Measurements from ENCODE around the gene ABCB8.

GRCh38 chr7:151094675-151095074 lies 66.4 kb downstream of the ABCB8 start:
- TF ChIP-seq ELF4 (IDR thresholded peaks at IDR 0.05) (no peak), BHLHE40 (IDR thresholded peaks at IDR 0.05; ENCODE audit: borderline replicate concordance) (no peak), CTBP1 (IDR thresholded peaks at IDR 0.05; ENCODE audit: borderline replicate concordance) (no peak), FOXK2 (IDR thresholded peaks at IDR 0.05) (no peak)
